ENCODE data around the gene VPS26A. TPM values are rescaled to one million over a fixed set of nuclear protein-coding genes. Genes with fewer than 3 reads are reported as not detected.

Gene VPS26A
- total RNA-seq = 19.9 and 26.8 TPM in 2 replicates

GRCh38 chr10:69123747-69124562 is at the start of gene VPS26A:
Gene VPS26A, plus strand, starts transcription at chr10:69124178. Its CDS starts 100 bp downstream, at chr10:69124278.

GRCh38 chr10:69087590-69088470 is 36.1 kb upstream of the VPS26A start, which contains the start of gene SRGN:
Gene SRGN, plus strand, starts transcription at chr10:69088103. Its CDS starts 55 bp downstream, at chr10:69088158.

GRCh38 chr10:69179743-69180524 is 56.0 kb downstream of the VPS26A start, which contains the start of gene SUPV3L1:
Gene SUPV3L1, plus strand, starts transcription at chr10:69180234. Its CDS starts 58 bp downstream, at chr10:69180292.

GRCh38 chr10:69220041-69220451 is 96.1 kb downstream of the VPS26A start, which contains the start of gene HKDC1:
Gene HKDC1, plus strand, starts transcription at chr10:69220332. Its CDS starts 104 bp downstream, at chr10:69220436.

Other genes with a start within 250 kb of the VPS26A start
- gene DDX50, start 222.9 kb upstream of the VPS26A start, total RNA-seq = 38.5 TPM in 2 replicates
- gene DDX21, start 168.0 kb upstream of the VPS26A start, total RNA-seq = 32.7 and 39.3 TPM in 2 replicates
- 19.7 and 31.7 TPM in 2 replicates for gene KIFBP, start 135.4 kb upstream of the VPS26A start, total RNA-seq
- gene SRGN, start 36.1 kb upstream of the VPS26A start, total RNA-seq = 55.3 and 243 TPM in 2 replicates
- 15.4 and 22.9 TPM in 2 replicates for gene SUPV3L1, start 56.1 kb downstream of the VPS26A start, total RNA-seq
- 0.23 TPM in 1 of 2 replicates, not detected in the other for gene HKDC1, start 96.2 kb downstream of the VPS26A start, total RNA-seq
- 56.5 and 104 TPM in 2 replicates for gene HK1, start 154.3 kb downstream of the VPS26A start, total RNA-seq

Measured in pericardium fibroblast (primary cell).